ENCODE measurements around the gene SLC27A2.

- no peak for TF ChIP-seq CTCF (IDR thresholded peaks at IDR 0.05)
- TF ChIP-seq EZH2 (IDR thresholded peaks at IDR 0.05): no peak
These were observed 13.1 kb upstream of the SLC27A2 start for GRCh38 chr15:50168783-50169411.

Data from neural progenitor cell (in vitro differentiated cells).